IMR-90 (cell line): Measurements from ENCODE around the gene FAM149B1. TPM values are rescaled to one million over a fixed set of nuclear protein-coding genes. Genes with fewer than 3 reads are reported as not detected.

Experiments used
- ATAC-seq: fragments of 200-7000 bp; cut with Tn5 transposase; 2 replicates; pipeline ENCODE4 v1.9.1; 2020; ENCODE audit warnings: low read depth, mild to moderate bottlenecking, moderate library complexity
- BruUV-seq: library from RNA; stranded (reverse); fragments of 400-500 nt; replicated peaks from 2 replicates; lab custom pipeline; 2021; lab: Mats Ljungman, UMichigan
- CTCF ChIA-PET: fragments of 300-600 bp; formaldehyde crosslinking; extraction: SDS; loops from one replicate; lab custom pipeline; 2021; ENCODE audit warnings: antibody characterized with exemption; lab: Yijun Ruan, JAX
- POLR2A ChIA-PET: fragments of 300-600 bp; sonication (Branson Sonifier 250); formaldehyde crosslinking; loops from one replicate; lab custom pipeline; 2022; ENCODE audit warnings: antibody characterized with exemption; ENCODE audit not compliant: unreplicated experiment; lab: Charles Lee
- DNase-seq: peaks from one replicate; pipeline ENCODE4 v3.0.0; 2013
- H2AFZ ChIP-seq: replicated peaks from 2 replicates; pipeline ENCODE3; 2013; ENCODE audit warnings: low read length, mild to moderate bottlenecking; ENCODE audit not compliant: poor library complexity
- H2AK5ac ChIP-seq: 2 replicates; pipeline ENCODE4 v1.6.1; 2013; ENCODE audit warnings: low read depth, low read length, inconsistent platforms
- H2AK9ac ChIP-seq: replicated peaks from 2 replicates; pipeline ENCODE3; 2013; ENCODE audit warnings: mild to moderate bottlenecking, low read depth, low read length, moderate library complexity; ENCODE audit not compliant: poor library complexity
- H2BK120ac ChIP-seq: 2 replicates; pipeline ENCODE4 v1.6.1; 2013; ENCODE audit warnings: low read depth, low read length, inconsistent platforms
- H2BK15ac ChIP-seq: 3 replicates; pipeline ENCODE4 v1.6.1; 2013; ENCODE audit warnings: low read depth, low read length, inconsistent platforms
- H2BK20ac ChIP-seq: 2 replicates; pipeline ENCODE4 v1.6.1; 2013; ENCODE audit warnings: low read depth, mild to moderate bottlenecking, inconsistent platforms, low read length, moderate library complexity
- H2BK5ac ChIP-seq: 2 replicates; pipeline ENCODE4 v1.6.1; 2013; ENCODE audit warnings: mild to moderate bottlenecking, low read depth, low read length, inconsistent platforms; ENCODE audit not compliant: poor library complexity, severe bottlenecking
- H3K14ac ChIP-seq: replicated peaks from 2 replicates; pipeline ENCODE4 v1.6.1; 2013; ENCODE audit warnings: low read depth, low read length, inconsistent platforms
- H3K18ac ChIP-seq: 2 replicates; pipeline ENCODE4 v1.6.1; 2013; ENCODE audit warnings: low read depth, low read length, control low read depth
- H3K23ac ChIP-seq: 2 replicates; pipeline ENCODE4 v1.6.1; 2013; ENCODE audit warnings: low read depth, low read length, inconsistent platforms
- H3K27ac ChIP-seq: 2 replicates; pipeline ENCODE4 v1.5.1; 2013; ENCODE audit warnings: mild to moderate bottlenecking, control low read depth, low read length; ENCODE audit not compliant: insufficient read depth
- H3K27me3 ChIP-seq: 2 replicates; pipeline ENCODE4 v1.6.1; 2013; ENCODE audit warnings: low read length; ENCODE audit not compliant: control insufficient read depth, insufficient read depth
- H3K36me3 ChIP-seq: 2 replicates; pipeline ENCODE4 v1.6.1; 2013; ENCODE audit warnings: low read length, mixed read lengths; ENCODE audit not compliant: control insufficient read depth, insufficient read depth
- H3K4ac ChIP-seq: 2 replicates; pipeline ENCODE4 v1.6.1; 2013; ENCODE audit warnings: low read depth, low read length, inconsistent platforms
- H3K4me1 ChIP-seq: 2 replicates; pipeline ENCODE4 v1.6.1; 2013; ENCODE audit warnings: low read length, mixed read lengths; ENCODE audit not compliant: control insufficient read depth, insufficient read depth
- H3K4me2 ChIP-seq: 2 replicates; pipeline ENCODE4 v1.6.1; 2013; ENCODE audit warnings: low read depth, mild to moderate bottlenecking, control low read depth, low read length, moderate library complexity
- H3K4me3 ChIP-seq: 2 replicates; pipeline ENCODE4 v1.5.1; 2013; ENCODE audit warnings: low read depth, mild to moderate bottlenecking, control low read depth, low read length, moderate library complexity; ENCODE audit not compliant: insufficient read depth
- H3K56ac ChIP-seq: 2 replicates; pipeline ENCODE4 v1.6.1; 2013; ENCODE audit warnings: low read length, inconsistent platforms; ENCODE audit not compliant: insufficient read depth; ENCODE audit errors: extremely low read depth
- H3K79me1 ChIP-seq, 2 experiments: 2 replicates each; pipeline ENCODE4 v1.6.1; 2013; ENCODE audit warnings: low read length in 2 of 2, inconsistent platforms in 1 of 2, low read depth in 1 of 2
- H3K9ac ChIP-seq: 2 replicates; pipeline ENCODE4 v1.6.1; 2013; ENCODE audit warnings: low read depth, low read length, control low read depth
- H3K9me1 ChIP-seq: 2 replicates; pipeline ENCODE4 v1.6.1; 2013; ENCODE audit warnings: low read length, inconsistent platforms; ENCODE audit not compliant: insufficient read depth
- H3K9me3 ChIP-seq: 2 replicates; pipeline ENCODE4 v1.6.1; 2013; ENCODE audit warnings: low read length; ENCODE audit not compliant: control insufficient read depth, insufficient read depth
- H4K20me1 ChIP-seq: 2 replicates; pipeline ENCODE4 v1.6.1; 2013; ENCODE audit warnings: low read length, inconsistent platforms; ENCODE audit not compliant: insufficient read depth
- H4K5ac ChIP-seq: 2 replicates; pipeline ENCODE4 v1.6.1; 2013; ENCODE audit warnings: mild to moderate bottlenecking, low read depth, low read length, control low read depth
- H4K8ac ChIP-seq, 2 experiments: 2 replicates each; pipeline ENCODE4 v1.6.1; 2013; ENCODE audit warnings: low read depth in 2 of 2, low read length in 2 of 2, control low read depth in 1 of 2, inconsistent platforms in 1 of 2
- H4K91ac ChIP-seq: 2 replicates; pipeline ENCODE4 v1.6.1; 2013; ENCODE audit warnings: low read depth, low read length, inconsistent platforms; ENCODE audit not compliant: insufficient read depth
- BHLHE40 ChIP-seq: fragments of 150-350 bp; IDR thresholded peaks from 2 replicates; pipeline ENCODE4 v1.6.1; 2016; ENCODE audit warnings: mild to moderate bottlenecking, low read depth, low read length
- CEBPB ChIP-seq: IDR thresholded peaks from 2 replicates; pipeline ENCODE4 v1.6.1; 2012; ENCODE audit warnings: low read depth, low read length, improper control_type of control experiment
- CHD1 ChIP-seq: IDR thresholded peaks from 2 replicates; pipeline ENCODE4 v1.6.1; 2012; ENCODE audit warnings: low read depth, low read length, improper control_type of control experiment
- CTCF ChIP-seq: conservative IDR thresholded peaks from 2 replicates; pipeline ENCODE4 v1.5.1; 2012; ENCODE audit warnings: mild to moderate bottlenecking, low read depth, low read length, improper control_type of control experiment
- ELK1 ChIP-seq: fragments of 150-350 bp; IDR thresholded peaks from 2 replicates; pipeline ENCODE4 v1.6.1; 2016; ENCODE audit warnings: low read depth, mild to moderate bottlenecking, low read length, moderate library complexity, borderline replicate concordance
- FOS ChIP-seq: fragments of 150-350 bp; IDR thresholded peaks from 2 replicates; pipeline ENCODE4 v1.6.1; 2016; ENCODE audit warnings: low read depth, low read length
- MAFK ChIP-seq: IDR thresholded peaks from 2 replicates; pipeline ENCODE4 v1.6.1; 2012; ENCODE audit warnings: low read depth, low read length, improper control_type of control experiment
- MAZ ChIP-seq: IDR thresholded peaks from 2 replicates; pipeline ENCODE4 v1.6.1; 2012; ENCODE audit warnings: low read depth, mild to moderate bottlenecking, low read length, improper control_type of control experiment, moderate library complexity, borderline replicate concordance
- MXI1 ChIP-seq: IDR thresholded peaks from 2 replicates; pipeline ENCODE4 v1.6.1; 2012; ENCODE audit warnings: low read depth, mild to moderate bottlenecking, low read length, moderate library complexity, borderline replicate concordance
- NFE2L2 ChIP-seq: fragments of 150-350 bp; IDR thresholded peaks from 2 replicates; pipeline ENCODE4 v1.6.1; 2016; ENCODE audit warnings: low read depth, mild to moderate bottlenecking, low read length
- POLR2A ChIP-seq: IDR thresholded peaks from 2 replicates; pipeline ENCODE4 v1.6.1; 2012; ENCODE audit warnings: mild to moderate bottlenecking, low read depth, low read length
- RAD21 ChIP-seq: IDR thresholded peaks from 2 replicates; pipeline ENCODE4 v1.6.1; 2012; ENCODE audit warnings: low read length, improper control_type of control experiment
- RCOR1 ChIP-seq: IDR thresholded peaks from 2 replicates; pipeline ENCODE4 v1.6.1; 2012; ENCODE audit warnings: mild to moderate bottlenecking, low read length, improper control_type of control experiment; ENCODE audit not compliant: insufficient replicate concordance
- RFX5 ChIP-seq: IDR thresholded peaks from 2 replicates; pipeline ENCODE4 v1.8.0; 2012; ENCODE audit warnings: low read depth, mild to moderate bottlenecking, low read length, moderate library complexity
- SMC3 ChIP-seq: fragments of 150-350 bp; IDR thresholded peaks from 2 replicates; pipeline ENCODE4 v1.6.1; 2016; ENCODE audit warnings: low read depth, mild to moderate bottlenecking, antibody characterized with exemption, low read length, moderate library complexity
- USF2 ChIP-seq: fragments of 150-350 bp; IDR thresholded peaks from 2 replicates; pipeline ENCODE4 v1.6.1; 2017; ENCODE audit warnings: mild to moderate bottlenecking, antibody characterized with exemption, low read length, low read depth
- WGBS, 2 experiments: methylation state at CpG; one replicate each; pipeline versions ENCODE4 v1.1.5 to v1.1.7; 2013; ENCODE audit warnings: missing lambda C conversion rate in 2 of 2; ENCODE audit not compliant: insufficient read length in 1 of 2; ENCODE audit errors: extremely low coverage in 2 of 2; 5-methylcytosine and 5-hydroxymethylcytosine counted together
- dilution Hi-C: fragments of 300-500 bp; cut with HindIII; formaldehyde crosslinking; loops from one replicate; pipeline ENCODE4 v1.14.3; 2018; ENCODE audit warnings: low sequenced_read_pairs; ENCODE audit not compliant: unreplicated experiment
- in situ Hi-C: fragments of 300-500 bp; cut with MboI; formaldehyde crosslinking; loops from 3 replicates; pipeline ENCODE4 v1.14.3; 2019; ENCODE audit warnings: low sequenced_read_pairs, inconsistent platforms, mixed read lengths
- intact Hi-C: fragments of 100-400 bp; cut with micrococcal nuclease; formaldehyde crosslinking; loops from 2 replicates; pipeline ENCODE4 v1.10.0; 2022
- polyA plus RNA-seq, 3 experiments: library from polyadenylated mRNA; depleted of rRNA; stranded (reverse); fragments of >200 nt; gene quantifications; 2 replicates each; pipeline ENCODE4 v1.2.3, GENCODE V29; 2012; ENCODE audit warnings: low replicate concordance in 1 of 3
- total RNA-seq: library from RNA; depleted of rRNA; stranded (reverse); fragments of >200 nt; gene quantifications from 2 replicates; pipeline ENCODE4 v1.2.3, GENCODE V29; 2012

Gene FAM149B1
- total and polyA plus RNA-seq, 2 of the 4 experiments (the other 2 are of a cell fraction): 21.7 to 28.3 TPM

GRCh38 chr10:73215749-73216148 lies 47.8 kb downstream of the FAM149B1 start:
- Histone ChIP-seq H3K4ac (no peak overlapping the region), H4K5ac (no peak overlapping the region), H3K56ac (no peak overlapping the region), H3K27me3 (no peaks in the 10 kb centered on the region), H2BK15ac (no peak overlapping the region), H3K79me1 (no peaks in the 10 kb centered on the region; a peak in 2 of 4 replicates), H4K20me1 (no peaks in the 10 kb centered on the region; the same call in 1 of the 2 replicates), H3K27ac (no peak overlapping the region), H2AK5ac (no peak overlapping the region), H2BK120ac (no peak overlapping the region), H3K14ac (no peak overlapping the region), H3K4me2 (no peak overlapping the region), H2AFZ (no peak overlapping the region), H2BK20ac (no peak overlapping the region), H4K8ac (no peak overlapping the region), H4K91ac (no peak overlapping the region), H3K9me3 (no peaks in the 10 kb centered on the region), H3K4me3 (no peak overlapping the region), H3K23ac (no peak overlapping the region), H3K9me1 (0 out of 2 replicates have a peak, but pooled peaks cover 3% of the 10 kb centered on the region), H3K18ac (no peak overlapping the region), H3K36me3 (peaks cover 16% of the 10 kb centered on the region), H3K9ac (no peak overlapping the region), H3K4me1 (no peaks in the 10 kb centered on the region), H2AK9ac (no peak overlapping the region), H2BK5ac (no peak overlapping the region)
- ATAC-seq (no peak), DNase-seq (no peak)
- ChIA-PET CTCF (no interaction called here), POLR2A (no interaction called here)
- intact Hi-C loops (no loop called here), dilution Hi-C loops (no loop called here), in situ Hi-C loops (no loop called here)
- TF ChIP-seq CTCF (no peak), MAFK (no peak), MXI1 (no peak), NFE2L2 (no peak), BHLHE40 (no peak), ELK1 (no peak), CHD1 (no peak), MAZ (no peak), RCOR1 (no peak), FOS (no peak), SMC3 (no peak), POLR2A (no peak), USF2 (no peak), CEBPB (no peak), RAD21 (no peak), RFX5 (no peak)
- no TSS peak for BruUV-seq
- no CpG with 5 or more reads among the region's 1 CpG for WGBS, 2 experiments
